AG10803 (cell line): Measurements from ENCODE around the gene CALM1.

Source experiments
- DNase-seq: peaks from one replicate; pipeline ENCODE4 v3.0.0; 2010; ENCODE audit warnings: low read depth
- H3K4me3 ChIP-seq: 2 replicates; pipeline ENCODE4 v1.5.1; 2011; ENCODE audit warnings: mild to moderate bottlenecking, low read length, control low read depth
- CTCF ChIP-seq: conservative IDR thresholded peaks from 2 replicates; pipeline ENCODE4 v1.5.1; 2011; ENCODE audit warnings: mild to moderate bottlenecking, low read length, control low read depth, inconsistent platforms

The CALM1 gene

GRCh38 chr14:90378249-90378648, 18.6 kb upstream of the CALM1 start:
- no peak for DNase-seq
- no peak for TF ChIP-seq CTCF

GRCh38 chr14:90379106-90379505, 17.7 kb upstream of the CALM1 start:
- no peak for DNase-seq
- TF ChIP-seq CTCF, result no peak
- no peak overlapping the region for H3K4me3 ChIP-seq

More at GRCh38 chr14:90378249-90378648, 18.6 kb upstream of the CALM1 start:
- no peak overlapping the region for H3K4me3 ChIP-seq

GRCh38 chr14:90381011-90381786, 15.6 kb upstream of the CALM1 start:
- DNase-seq, result peak; percentile 72
- TF ChIP-seq CTCF, result 0 out of 2 replicates have a peak, but pooled peaks have one; percentile 15
- no peak overlapping the region for H3K4me3 ChIP-seq

- H3K4me3 ChIP-seq, result peak overlapping the region; percentile 81
- no peak for TF ChIP-seq CTCF
- DNase-seq, result no peak
These were observed 14.8 kb upstream of the CALM1 start for GRCh38 chr14:90381999-90382451.

- TF ChIP-seq CTCF, result no peak
- peak; percentile 87 for DNase-seq
- H3K4me3 ChIP-seq, result peak overlapping the region; percentile 81
These were observed 14.2 kb upstream of the CALM1 start for GRCh38 chr14:90382491-90383125.

GRCh38 chr14:90383126-90383730, 13.6 kb upstream of the CALM1 start:
- TF ChIP-seq CTCF, result no peak; the same call in 1 of the 2 replicates
- peak overlapping the region; percentile 81 for H3K4me3 ChIP-seq
- peak; percentile 100 for DNase-seq
